Hypothalamus (tissue), 51 donors: Measurements from ENCODE around the gene NEB.
A peak's percentile ranks its signal among the peaks of the same experiment; 100 is the strongest.
"Not testable (repeated sequence)": the region's sequence is repeated elsewhere in the genome, so short reads cannot be mapped to it uniquely, and the experiment has no call there.

Experiments
- DNase-seq, 51 donors: peaks; one replicate each; lab custom pipeline; 2025; lab: John Stamatoyannopoulos, UW

The NEB gene

GRCh38 chr2:151569167-151569566 lies 165.1 kb downstream of the NEB start:
- DNase-seq: no peak

- DNase-seq: no peak
Observed at GRCh38 chr2:151568501-151568900, 165.8 kb downstream of the NEB start.

- no peak for DNase-seq
Observed at GRCh38 chr2:151567006-151567405, 167.3 kb downstream of the NEB start.

GRCh38 chr2:151562398-151562797 lies 171.9 kb downstream of the NEB start:
- no peak for DNase-seq

- no peak for DNase-seq
Observed at GRCh38 chr2:151560289-151560688, 174.0 kb downstream of the NEB start.

- DNase-seq: not testable (repeated sequence)
Observed at GRCh38 chr2:151559431-151559830, 174.8 kb downstream of the NEB start.

GRCh38 chr2:151557883-151558282 lies 176.4 kb downstream of the NEB start:
- not testable (repeated sequence) for DNase-seq

GRCh38 chr2:151556121-151556520 lies 178.2 kb downstream of the NEB start:
- no peak for DNase-seq

- DNase-seq: no peak
Observed at GRCh38 chr2:151552287-151552686, 182.0 kb downstream of the NEB start.

- no peak for DNase-seq
Observed at GRCh38 chr2:151551556-151551955, 182.7 kb downstream of the NEB start.

GRCh38 chr2:151549191-151549590 lies 185.1 kb downstream of the NEB start:
- no peak for DNase-seq

GRCh38 chr2:151544449-151544848 lies 189.8 kb downstream of the NEB start:
- peak in 1 of 51 donors; percentile 29 for DNase-seq

GRCh38 chr2:151543876-151544275 lies 190.4 kb downstream of the NEB start:
- no peak for DNase-seq

- DNase-seq: no peak
Observed at GRCh38 chr2:151534001-151534400, 200.3 kb downstream of the NEB start.

GRCh38 chr2:151533127-151533526 lies 201.1 kb downstream of the NEB start:
- DNase-seq: no peak

- DNase-seq: no peak
Observed at GRCh38 chr2:151526572-151527090, 207.6 kb downstream of the NEB start.

- DNase-seq: no peak
Observed at GRCh38 chr2:151525821-151526373, 208.4 kb downstream of the NEB start.

GRCh38 chr2:151523850-151524249 lies 210.4 kb downstream of the NEB start:
- no peak for DNase-seq

- no peak for DNase-seq
Observed at GRCh38 chr2:151522556-151522955, 211.7 kb downstream of the NEB start.

GRCh38 chr2:151520976-151521375 lies 213.3 kb downstream of the NEB start:
- DNase-seq: no peak

GRCh38 chr2:151518802-151519201 lies 215.5 kb downstream of the NEB start:
- no peak for DNase-seq

- no peak for DNase-seq
Observed at GRCh38 chr2:151508519-151508918, 225.8 kb downstream of the NEB start.

- DNase-seq: no peak
Observed at GRCh38 chr2:151506170-151506569, 228.1 kb downstream of the NEB start.
